Measurements from ENCODE around the gene FOXQ1. TPM values are rescaled to one million over a fixed set of nuclear protein-coding genes. Genes with fewer than 3 reads are reported as not detected.
A peak's percentile ranks its signal among the peaks of the same experiment; 100 is the strongest.

FOXQ1 gene
- total and polyA plus RNA-seq, 2 of the 13 experiments (the other 11 are each of a cell fraction or from before 2014, with no cell fraction given) = 35.2 to 39.8 TPM

DNA sequence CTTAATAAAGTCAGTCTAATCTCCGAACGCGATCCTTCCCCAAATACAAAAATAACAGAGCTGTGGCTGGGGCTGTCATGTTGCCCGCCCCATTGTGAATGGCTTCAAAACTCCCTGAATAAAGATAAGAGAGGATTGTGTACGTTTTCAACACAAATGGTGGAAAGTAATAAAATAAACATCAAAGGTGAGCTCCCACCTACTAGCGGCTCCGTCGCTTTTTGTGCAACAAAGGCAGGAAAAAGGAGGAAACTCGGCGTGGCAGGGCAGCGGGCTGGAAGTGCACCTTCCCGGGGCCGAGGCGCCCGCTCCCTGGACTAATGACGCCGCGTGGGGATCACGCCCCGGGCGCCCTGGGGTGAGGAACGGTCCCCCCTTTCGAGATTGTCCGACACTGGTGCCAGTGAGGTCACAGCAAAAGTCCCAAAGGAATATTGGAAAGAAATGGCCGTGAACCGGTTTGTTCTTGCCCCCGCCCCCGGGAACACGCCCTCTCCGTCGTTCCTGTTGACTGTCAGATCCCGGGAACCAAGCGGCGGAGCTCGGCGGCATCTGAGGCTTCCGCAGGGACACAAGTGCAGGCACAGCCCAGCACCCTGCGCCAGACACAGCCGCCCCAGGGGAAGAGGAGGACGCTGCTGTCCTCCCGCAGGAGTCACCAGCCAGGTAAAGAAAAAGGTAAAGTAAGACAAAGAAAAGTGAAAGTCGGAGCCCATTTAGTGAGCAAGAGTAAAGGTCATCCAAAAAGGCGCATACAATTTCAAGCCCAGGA lies 1.1 kb upstream of the FOXQ1 start (continued):
- peak; percentile 24; the same call in 1 of the 2 replicates for TF ChIP-seq POLR2AphosphoS2 (IDR thresholded peaks at IDR 0.05; ENCODE audit: low read depth, low read length)
- TF ChIP-seq GTF2F1 (IDR thresholded peaks at IDR 0.05; ENCODE audit: low read length) = peak; percentile 51; the same call in 1 of the 2 replicates
- no peak for TF ChIP-seq CENPX (CRISPR knock-in tag; IDR thresholded peaks at IDR 0.05)
- peak; percentile 81; the same call in 1 of the 2 replicates for TF ChIP-seq ZMYM3 (CRISPR knock-in tag; IDR thresholded peaks at IDR 0.05)
- TF ChIP-seq, protein P1, sequence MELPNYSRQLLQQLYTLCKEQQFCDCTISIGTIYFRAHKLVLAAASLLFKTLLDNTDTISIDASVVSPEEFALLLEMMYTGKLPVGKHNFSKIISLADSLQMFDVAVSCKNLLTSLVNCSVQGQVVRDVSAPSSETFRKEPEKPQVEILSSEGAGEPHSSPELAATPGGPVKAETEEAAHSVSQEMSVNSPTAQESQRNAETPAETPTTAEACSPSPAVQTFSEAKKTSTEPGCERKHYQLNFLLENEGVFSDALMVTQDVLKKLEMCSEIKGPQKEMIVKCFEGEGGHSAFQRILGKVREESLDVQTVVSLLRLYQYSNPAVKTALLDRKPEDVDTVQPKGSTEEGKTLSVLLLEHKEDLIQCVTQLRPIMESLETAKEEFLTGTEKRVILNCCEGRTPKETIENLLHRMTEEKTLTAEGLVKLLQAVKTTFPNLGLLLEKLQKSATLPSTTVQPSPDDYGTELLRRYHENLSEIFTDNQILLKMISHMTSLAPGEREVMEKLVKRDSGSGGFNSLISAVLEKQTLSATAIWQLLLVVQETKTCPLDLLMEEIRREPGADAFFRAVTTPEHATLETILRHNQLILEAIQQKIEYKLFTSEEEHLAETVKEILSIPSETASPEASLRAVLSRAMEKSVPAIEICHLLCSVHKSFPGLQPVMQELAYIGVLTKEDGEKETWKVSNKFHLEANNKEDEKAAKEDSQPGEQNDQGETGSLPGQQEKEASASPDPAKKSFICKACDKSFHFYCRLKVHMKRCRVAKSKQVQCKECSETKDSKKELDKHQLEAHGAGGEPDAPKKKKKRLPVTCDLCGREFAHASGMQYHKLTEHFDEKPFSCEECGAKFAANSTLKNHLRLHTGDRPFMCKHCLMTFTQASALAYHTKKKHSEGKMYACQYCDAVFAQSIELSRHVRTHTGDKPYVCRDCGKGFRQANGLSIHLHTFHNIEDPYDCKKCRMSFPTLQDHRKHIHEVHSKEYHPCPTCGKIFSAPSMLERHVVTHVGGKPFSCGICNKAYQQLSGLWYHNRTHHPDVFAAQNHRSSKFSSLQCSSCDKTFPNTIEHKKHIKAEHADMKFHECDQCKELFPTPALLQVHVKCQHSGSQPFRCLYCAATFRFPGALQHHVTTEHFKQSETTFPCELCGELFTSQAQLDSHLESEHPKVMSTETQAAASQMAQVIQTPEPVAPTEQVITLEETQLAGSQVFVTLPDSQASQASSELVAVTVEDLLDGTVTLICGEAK (IDR thresholded peaks at IDR 0.05) = no peak
- TF ChIP-seq, protein P1 (CRISPR knock-in tag; IDR thresholded peaks at IDR 0.05) = peak; percentile 57; the same call in 1 of the 2 replicates
- TF ChIP-seq, protein P2, sequence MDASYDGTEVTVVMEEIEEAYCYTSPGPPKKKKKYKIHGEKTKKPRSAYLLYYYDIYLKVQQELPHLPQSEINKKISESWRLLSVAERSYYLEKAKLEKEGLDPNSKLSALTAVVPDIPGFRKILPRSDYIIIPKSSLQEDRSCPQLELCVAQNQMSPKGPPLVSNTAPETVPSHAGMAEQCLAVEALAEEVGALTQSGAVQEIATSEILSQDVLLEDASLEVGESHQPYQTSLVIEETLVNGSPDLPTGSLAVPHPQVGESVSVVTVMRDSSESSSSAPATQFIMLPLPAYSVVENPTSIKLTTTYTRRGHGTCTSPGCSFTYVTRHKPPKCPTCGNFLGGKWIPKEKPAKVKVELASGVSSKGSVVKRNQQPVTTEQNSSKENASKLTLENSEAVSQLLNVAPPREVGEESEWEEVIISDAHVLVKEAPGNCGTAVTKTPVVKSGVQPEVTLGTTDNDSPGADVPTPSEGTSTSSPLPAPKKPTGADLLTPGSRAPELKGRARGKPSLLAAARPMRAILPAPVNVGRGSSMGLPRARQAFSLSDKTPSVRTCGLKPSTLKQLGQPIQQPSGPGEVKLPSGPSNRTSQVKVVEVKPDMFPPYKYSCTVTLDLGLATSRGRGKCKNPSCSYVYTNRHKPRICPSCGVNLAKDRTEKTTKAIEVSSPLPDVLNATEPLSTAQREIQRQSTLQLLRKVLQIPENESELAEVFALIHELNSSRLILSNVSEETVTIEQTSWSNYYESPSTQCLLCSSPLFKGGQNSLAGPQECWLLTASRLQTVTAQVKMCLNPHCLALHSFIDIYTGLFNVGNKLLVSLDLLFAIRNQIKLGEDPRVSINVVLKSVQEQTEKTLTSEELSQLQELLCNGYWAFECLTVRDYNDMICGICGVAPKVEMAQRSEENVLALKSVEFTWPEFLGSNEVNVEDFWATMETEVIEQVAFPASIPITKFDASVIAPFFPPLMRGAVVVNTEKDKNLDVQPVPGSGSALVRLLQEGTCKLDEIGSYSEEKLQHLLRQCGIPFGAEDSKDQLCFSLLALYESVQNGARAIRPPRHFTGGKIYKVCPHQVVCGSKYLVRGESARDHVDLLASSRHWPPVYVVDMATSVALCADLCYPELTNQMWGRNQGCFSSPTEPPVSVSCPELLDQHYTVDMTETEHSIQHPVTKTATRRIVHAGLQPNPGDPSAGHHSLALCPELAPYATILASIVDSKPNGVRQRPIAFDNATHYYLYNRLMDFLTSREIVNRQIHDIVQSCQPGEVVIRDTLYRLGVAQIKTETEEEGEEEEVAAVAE (CRISPR knock-in tag; IDR thresholded peaks at IDR 0.05; ENCODE audit: borderline replicate concordance) = no peak
- TF ChIP-seq, protein P3, sequence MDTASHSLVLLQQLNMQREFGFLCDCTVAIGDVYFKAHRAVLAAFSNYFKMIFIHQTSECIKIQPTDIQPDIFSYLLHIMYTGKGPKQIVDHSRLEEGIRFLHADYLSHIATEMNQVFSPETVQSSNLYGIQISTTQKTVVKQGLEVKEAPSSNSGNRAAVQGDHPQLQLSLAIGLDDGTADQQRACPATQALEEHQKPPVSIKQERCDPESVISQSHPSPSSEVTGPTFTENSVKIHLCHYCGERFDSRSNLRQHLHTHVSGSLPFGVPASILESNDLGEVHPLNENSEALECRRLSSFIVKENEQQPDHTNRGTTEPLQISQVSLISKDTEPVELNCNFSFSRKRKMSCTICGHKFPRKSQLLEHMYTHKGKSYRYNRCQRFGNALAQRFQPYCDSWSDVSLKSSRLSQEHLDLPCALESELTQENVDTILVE (CRISPR knock-in tag; IDR thresholded peaks at IDR 0.05) = 0 out of 2 replicates have a peak, but pooled peaks have one; percentile 30
- no peak for TF ChIP-seq JDP2 (CRISPR knock-in tag; IDR thresholded peaks at IDR 0.05; ENCODE audit: borderline replicate concordance)
- 0 out of 2 replicates have a peak, but pooled peaks have one; percentile 9 for TF ChIP-seq CHD2 (IDR thresholded peaks at IDR 0.05; ENCODE audit: low read depth, low read length)
- peak; percentile 57 for TF ChIP-seq ASH2L (IDR thresholded peaks at IDR 0.05; ENCODE audit: insufficient read length, low read depth, low read length)
- no peak for TF ChIP-seq ZFP62 (CRISPR knock-in tag; IDR thresholded peaks at IDR 0.05)
- TF ChIP-seq DR1 (CRISPR knock-in tag; IDR thresholded peaks at IDR 0.05) = peak; percentile 21; the same call in 1 of the 2 replicates
- TF ChIP-seq ZNF839 (CRISPR knock-in tag; IDR thresholded peaks at IDR 0.05; ENCODE audit: borderline replicate concordance) = 0 out of 2 replicates have a peak, but pooled peaks have one; percentile 26
